OCI-LY7 (cell line): ENCODE measurements around the gene SSNA1. TPM values are rescaled to one million over a fixed set of nuclear protein-coding genes. Genes with fewer than 3 reads are reported as not detected.

ENCODE experiments used
- BruUV-seq: library from RNA; stranded (reverse); fragments of 400-500 nt; replicated peaks from 2 replicates; lab custom pipeline; 2021; lab: Mats Ljungman, UMichigan
- CTCF ChIA-PET: fragments of 300-600 bp; sonication (Branson Sonifier 250); formaldehyde crosslinking; loops from one replicate; lab custom pipeline; 2022; ENCODE audit warnings: antibody characterized with exemption; ENCODE audit not compliant: unreplicated experiment; lab: Charles Lee
- POLR2A ChIA-PET: fragments of 300-600 bp; sonication (Branson Sonifier 250); formaldehyde crosslinking; loops from one replicate; lab custom pipeline; 2022; ENCODE audit warnings: antibody characterized with exemption; lab: Charles Lee
- DNase-seq: peaks from one replicate; pipeline ENCODE4 v3.0.0-alpha.2; 2015; ENCODE audit warnings: low spot score
- H2AFZ ChIP-seq: fragments of 200-600 bp; sonication (generic), shearing (Covaris generic); 2 replicates; pipeline ENCODE4 v1.6.1; 2014; ENCODE audit warnings: mild to moderate bottlenecking, antibody characterized with exemption, low read length, moderate library complexity
- H3K27ac ChIP-seq: fragments of 200-600 bp; sonication (generic); 2 replicates; pipeline ENCODE4 v1.5.1; 2014; ENCODE audit warnings: mixed run types, low read depth, mild to moderate bottlenecking, moderate library complexity, low read length, inconsistent platforms; ENCODE audit not compliant: poor library complexity, severe bottlenecking
- H3K36me3 ChIP-seq: fragments of 200-600 bp; sonication (generic); 2 replicates; pipeline ENCODE4 v1.6.1; 2014; ENCODE audit warnings: mild to moderate bottlenecking, antibody characterized with exemption, low read length, moderate library complexity, mixed read lengths; ENCODE audit not compliant: insufficient read depth
- H3K4me1 ChIP-seq: fragments of 200-600 bp; sonication (generic); 2 replicates; pipeline ENCODE4 v1.5.1; 2014; ENCODE audit warnings: mild to moderate bottlenecking, low read length; ENCODE audit not compliant: insufficient read depth, poor library complexity, severe bottlenecking
- H3K4me2 ChIP-seq: fragments of 200-600 bp; sonication (generic); 2 replicates; pipeline ENCODE4 v1.6.1; 2014; ENCODE audit warnings: mild to moderate bottlenecking, low read length
- H3K4me3 ChIP-seq: fragments of 200-600 bp; sonication (generic); 2 replicates; pipeline ENCODE4 v1.5.1; 2014; ENCODE audit warnings: mild to moderate bottlenecking, low read depth, low read length; ENCODE audit not compliant: poor library complexity, severe bottlenecking
- H3K79me2 ChIP-seq: fragments of 200-600 bp; sonication (generic); 2 replicates; pipeline ENCODE4 v1.6.1; 2016; ENCODE audit warnings: low read depth, mild to moderate bottlenecking, low read length, moderate library complexity, mixed read lengths; ENCODE audit not compliant: insufficient read depth
- H3K9me2 ChIP-seq: fragments of 200-600 bp; sonication (generic); 2 replicates; pipeline ENCODE4 v1.6.1; 2016; ENCODE audit warnings: mild to moderate bottlenecking, low read length, mixed read lengths; ENCODE audit not compliant: insufficient read depth
- H3K9me3 ChIP-seq: fragments of 200-600 bp; sonication (generic); 2 replicates; pipeline ENCODE4 v1.6.1; 2014; ENCODE audit warnings: mild to moderate bottlenecking, mixed run types, low read length, mixed read lengths
- H4K20me1 ChIP-seq: fragments of 200-600 bp; sonication (generic); 2 replicates; pipeline ENCODE4 v1.6.1; 2014; ENCODE audit warnings: mild to moderate bottlenecking, antibody characterized with exemption, low read length, moderate library complexity, mixed read lengths; ENCODE audit not compliant: insufficient read depth
- EZH2phosphoT487 ChIP-seq: fragments of 200-600 bp; sonication (generic); IDR thresholded peaks from 2 replicates; pipeline ENCODE4 v1.6.1; 2018; ENCODE audit warnings: low read depth, borderline replicate concordance, mild to moderate bottlenecking, mixed run types, antibody characterized with exemption, low read length, moderate library complexity, mixed read lengths
- intact Hi-C: fragments of 100-400 bp; cut with micrococcal nuclease; formaldehyde crosslinking; loops from one replicate; pipeline ENCODE4 v1.10.0; 2022; ENCODE audit not compliant: unreplicated experiment
- total RNA-seq, 2 experiments: library from RNA; depleted of rRNA in 1 of 2; stranded (reverse); fragments of >200 nt in 1 of 2; shearing (Covaris generic) in 1 of 2; gene quantifications; 2 replicates each; pipeline ENCODE4 v1.2.3, GENCODE V29; 2014 to 2022
- TF ChIP-seq, protein P1 (sequence below): fragments of 200-600 bp; sonication (generic); conservative IDR thresholded peaks from 2 replicates; pipeline ENCODE4 v1.5.1; 2014; ENCODE audit warnings: mild to moderate bottlenecking, antibody characterized with exemption, low read length, moderate library complexity, mixed read lengths

Gene SSNA1
- total RNA-seq, 2 experiments from 2014 or later: 71.0 to 111 TPM

DNA sequence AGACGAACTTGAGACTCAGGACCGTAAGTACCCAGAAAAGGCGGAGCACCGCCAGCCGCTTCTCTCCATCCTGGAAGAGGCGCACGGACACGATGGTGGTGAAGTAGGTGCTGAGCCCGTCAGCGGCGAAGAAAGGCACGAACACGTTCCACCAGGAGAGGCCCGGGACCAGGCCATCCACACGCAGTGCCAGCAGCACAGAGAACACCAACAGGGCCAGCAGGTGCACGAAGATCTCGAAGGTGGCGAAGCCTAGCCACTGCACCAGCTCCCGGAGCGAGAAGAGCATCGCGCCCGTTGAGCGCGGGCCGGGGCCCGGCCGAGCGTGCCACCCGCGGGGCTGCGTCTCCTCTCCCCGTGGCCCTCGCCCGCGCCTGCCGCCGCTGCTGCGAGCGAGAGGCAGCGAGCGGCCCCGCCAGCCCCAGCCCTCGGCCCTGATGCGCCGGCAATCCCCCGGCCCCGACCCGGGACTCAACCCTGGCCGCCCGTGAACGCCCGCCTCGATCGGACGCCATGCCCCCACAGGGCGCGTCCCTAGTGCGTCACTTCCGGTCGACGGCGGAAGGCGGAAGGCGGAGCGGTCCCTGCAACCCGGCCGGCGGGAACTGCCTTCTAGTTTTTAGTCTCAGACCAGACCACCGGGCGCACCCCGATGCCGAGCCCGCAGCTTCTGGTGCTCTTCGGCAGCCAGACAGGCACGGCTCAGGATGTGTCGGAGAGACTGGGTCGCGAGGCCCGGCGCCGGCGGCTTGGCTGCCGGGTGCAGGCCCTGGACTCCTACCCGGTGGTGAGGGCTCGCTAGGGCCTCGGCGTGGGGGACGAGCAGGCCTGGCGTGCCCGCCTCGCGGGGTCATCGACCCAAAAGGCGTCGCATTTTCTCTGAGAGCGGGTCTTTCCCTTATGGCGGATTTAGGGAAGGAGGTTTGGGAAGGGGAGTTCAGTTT lies 16.9 kb downstream of the SSNA1 start, which contains the start of the genes NDOR1 and TMEM203:
TSS of gene NDOR1 (plus strand) at position 575 of the 944 bp plus-strand sequence. CDS start at position 653, 78 bp downstream.
TSS of gene TMEM203 (minus strand) at position 523 of the 944 bp plus-strand sequence. CDS start at position 289, 234 bp downstream.
- Histone ChIP-seq H3K36me3 (peaks cover 30% of the 10 kb centered on the region), H4K20me1 (peaks cover 14% of the 10 kb centered on the region; the same call in 1 of the 2 replicates), H3K9me2 (no peaks in the 10 kb centered on the region), H3K4me1 (peaks cover 44% of the 10 kb centered on the region), H3K9me3 (no peaks in the 10 kb centered on the region), H3K4me2 (peak within 1 kb of the TSS; percentile 97), H3K4me3 (peak within 1 kb of the TSS; percentile 92), H3K27ac (peak within 1 kb of the TSS; percentile 57), H3K79me2 (peaks cover 62% of the 10 kb centered on the region), H2AFZ (peak within 1 kb of the TSS; percentile 47; the same call in 1 of the 2 replicates)
- DNase-seq: peak; percentile 91
- POLR2A ChIA-PET: interaction anchor here (0.9 to 1.5 kb wide), 5 partner anchors 11 to 74 kb away, joined by 3 to 4 read pairs (median 4); partner anchors contain the start of gene RNF208
- CTCF ChIA-PET: no interaction called here
- no TSS peak for BruUV-seq
- TF ChIP-seq EZH2phosphoT487: no peak
- intact Hi-C loops: no loop called here

DNA sequence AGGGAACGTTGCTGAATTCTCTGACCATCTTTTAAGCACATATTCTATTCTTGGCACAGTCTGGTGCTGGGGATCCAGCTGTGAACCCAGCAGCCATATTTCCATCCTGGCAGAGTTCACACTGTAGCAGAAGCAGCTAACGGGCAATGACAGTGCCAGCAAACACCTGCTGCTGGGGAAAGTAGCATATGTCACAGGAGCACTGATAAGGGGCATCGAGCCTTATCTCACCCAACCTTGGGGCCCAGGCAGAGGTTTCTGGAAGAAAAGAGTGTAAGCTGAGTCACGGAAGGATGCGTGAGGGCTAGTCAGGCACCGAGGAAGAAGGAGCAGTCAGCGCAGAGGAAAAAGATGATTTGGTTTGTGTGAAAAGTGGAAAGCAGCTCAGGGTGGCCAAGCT lies 18.1 kb downstream of the SSNA1 start:
- TF ChIP-seq EZH2phosphoT487: no peak
- TF ChIP-seq, protein P1, sequence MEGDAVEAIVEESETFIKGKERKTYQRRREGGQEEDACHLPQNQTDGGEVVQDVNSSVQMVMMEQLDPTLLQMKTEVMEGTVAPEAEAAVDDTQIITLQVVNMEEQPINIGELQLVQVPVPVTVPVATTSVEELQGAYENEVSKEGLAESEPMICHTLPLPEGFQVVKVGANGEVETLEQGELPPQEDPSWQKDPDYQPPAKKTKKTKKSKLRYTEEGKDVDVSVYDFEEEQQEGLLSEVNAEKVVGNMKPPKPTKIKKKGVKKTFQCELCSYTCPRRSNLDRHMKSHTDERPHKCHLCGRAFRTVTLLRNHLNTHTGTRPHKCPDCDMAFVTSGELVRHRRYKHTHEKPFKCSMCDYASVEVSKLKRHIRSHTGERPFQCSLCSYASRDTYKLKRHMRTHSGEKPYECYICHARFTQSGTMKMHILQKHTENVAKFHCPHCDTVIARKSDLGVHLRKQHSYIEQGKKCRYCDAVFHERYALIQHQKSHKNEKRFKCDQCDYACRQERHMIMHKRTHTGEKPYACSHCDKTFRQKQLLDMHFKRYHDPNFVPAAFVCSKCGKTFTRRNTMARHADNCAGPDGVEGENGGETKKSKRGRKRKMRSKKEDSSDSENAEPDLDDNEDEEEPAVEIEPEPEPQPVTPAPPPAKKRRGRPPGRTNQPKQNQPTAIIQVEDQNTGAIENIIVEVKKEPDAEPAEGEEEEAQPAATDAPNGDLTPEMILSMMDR: no peak
- Histone ChIP-seq H3K4me1 (peaks cover 42% of the 10 kb centered on the region), H3K4me3 (peak overlapping the region; percentile 92), H3K9me2 (no peaks in the 10 kb centered on the region), H3K4me2 (peak overlapping the region; percentile 97), H3K36me3 (peaks cover 38% of the 10 kb centered on the region), H2AFZ (no peak overlapping the region), H3K79me2 (peaks cover 57% of the 10 kb centered on the region), H3K27ac (no peak overlapping the region), H4K20me1 (peaks cover 14% of the 10 kb centered on the region; the same call in 1 of the 2 replicates), H3K9me3 (no peaks in the 10 kb centered on the region)
- DNase-seq: no peak
- ChIA-PET CTCF (interaction anchor here (0.5 kb wide), 1 partner anchor 15 kb away, joined by 6 read pairs; no protein-coding TSS in a partner anchor), POLR2A (no interaction called here)
- no TSS peak for BruUV-seq
- intact Hi-C loops: no loop called here

DNA sequence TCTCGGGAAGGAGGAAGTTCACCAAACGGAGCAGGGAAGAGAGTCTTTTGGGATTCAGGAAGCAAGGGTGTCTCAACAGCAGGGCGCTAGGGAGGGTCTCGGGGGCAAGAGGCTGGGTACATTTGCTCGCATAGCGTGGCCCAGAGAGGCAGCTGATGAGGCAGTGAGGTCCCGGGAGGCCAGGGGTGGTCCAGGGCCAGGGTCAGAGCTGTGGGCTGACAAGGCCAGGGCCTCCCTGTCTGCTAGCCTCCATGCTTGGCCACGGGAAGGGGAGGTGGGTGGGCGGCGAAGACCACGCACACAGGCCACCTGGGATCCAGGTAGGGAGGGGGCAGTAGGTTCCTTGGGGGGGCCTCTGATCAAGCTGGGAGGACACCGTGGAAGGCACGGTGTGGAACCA lies 23.1 kb downstream of the SSNA1 start:
- intact Hi-C loops: no loop called here
- H3K27ac ChIP-seq: no peak overlapping the region
- TF ChIP-seq, protein P1: no peak
- TF ChIP-seq EZH2phosphoT487: no peak
- H3K4me2 ChIP-seq: no peak overlapping the region
- POLR2A ChIA-PET: no interaction called here
- H3K9me2 ChIP-seq: no peaks in the 10 kb centered on the region
- H3K36me3 ChIP-seq: peaks cover 61% of the 10 kb centered on the region
- peaks cover 11% of the 10 kb centered on the region for H3K79me2 ChIP-seq
- no peak for DNase-seq
- H3K4me3 ChIP-seq: no peak overlapping the region
- no peak overlapping the region for H2AFZ ChIP-seq
- H3K4me1 ChIP-seq: peaks cover 7% of the 10 kb centered on the region
- no TSS peak for BruUV-seq
- CTCF ChIA-PET: no interaction called here
- no peaks in the 10 kb centered on the region for H3K9me3 ChIP-seq
- H4K20me1 ChIP-seq: no peaks in the 10 kb centered on the region
